ENCODE data around the gene PID1. TPM values are rescaled to one million over a fixed set of nuclear protein-coding genes. Genes with fewer than 3 reads are reported as not detected.
"Not testable (repeated sequence)": the region's sequence is repeated elsewhere in the genome, so short reads cannot be mapped to it uniquely, and the experiment has no call there.

Gene PID1
- polyA plus RNA-seq, 1 donor from 2014 or later: not detected

DNA sequence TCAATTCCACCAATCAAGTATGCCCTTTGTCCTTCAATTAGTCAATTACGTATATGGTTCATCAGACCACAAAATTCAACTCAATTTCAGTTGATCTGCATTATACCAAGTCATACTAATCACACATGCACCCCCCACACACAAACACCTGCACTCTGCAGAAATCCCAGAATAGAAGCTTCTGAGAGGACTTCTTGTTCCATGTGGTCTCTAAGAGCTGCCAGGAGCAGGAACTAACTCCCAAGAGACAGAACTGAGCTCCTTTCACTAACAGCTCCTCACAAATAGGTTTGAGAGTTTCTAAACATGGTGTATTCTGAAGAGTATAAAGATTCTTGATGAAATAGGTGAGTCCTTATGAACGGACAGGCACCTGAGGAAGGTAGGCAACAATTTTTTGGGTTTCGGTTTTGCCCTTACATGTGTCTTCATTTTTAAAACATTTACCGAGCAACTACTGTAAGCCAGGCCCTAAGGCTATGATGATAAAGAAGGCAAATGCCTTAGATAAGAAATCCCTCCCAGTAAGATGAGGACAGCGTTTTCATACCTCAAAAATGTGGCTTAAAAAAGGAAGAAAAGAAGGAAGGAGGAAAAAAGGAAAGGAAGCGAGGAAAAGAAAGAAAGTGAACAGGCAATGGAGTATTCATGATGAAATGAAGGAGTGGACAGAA lies 183.1 kb downstream of the PID1 start:
- H3K27me3 Mint-ChIP-seq: no peaks in the 10 kb centered on the region
- H3K9me3 Mint-ChIP-seq: no peaks in the 10 kb centered on the region
- no peak overlapping the region for H3K27ac Mint-ChIP-seq
- H3K36me3 Mint-ChIP-seq: no peaks in the 10 kb centered on the region
- no peaks in the 10 kb centered on the region for H3K4me1 Mint-ChIP-seq
- H3K4me3 Mint-ChIP-seq: no peak overlapping the region

DNA sequence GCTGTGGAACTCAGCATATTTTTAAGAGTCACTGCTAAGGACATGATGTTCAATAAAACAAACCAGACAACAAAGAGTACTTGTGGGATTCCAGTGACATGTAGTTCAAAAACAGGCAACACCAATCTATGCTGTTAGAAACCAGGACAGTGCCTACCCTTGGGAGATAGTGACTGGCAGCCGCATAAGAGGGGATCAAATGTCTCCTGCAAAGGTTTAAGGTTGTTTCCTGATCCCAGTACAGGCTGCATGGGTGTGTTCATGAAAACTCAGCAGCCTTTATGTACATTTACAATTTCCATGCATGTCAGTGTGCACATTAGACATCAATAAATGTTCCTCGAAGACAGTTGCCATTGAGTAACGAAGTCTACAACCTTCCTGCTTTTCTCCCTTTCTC lies 183.8 kb downstream of the PID1 start:
- no peak overlapping the region for H3K27ac Mint-ChIP-seq
- H3K4me1 Mint-ChIP-seq: no peaks in the 10 kb centered on the region
- H3K4me3 Mint-ChIP-seq: no peak overlapping the region
- H3K27me3 Mint-ChIP-seq: no peaks in the 10 kb centered on the region
- no peaks in the 10 kb centered on the region for H3K9me3 Mint-ChIP-seq
- H3K36me3 Mint-ChIP-seq: no peaks in the 10 kb centered on the region

DNA sequence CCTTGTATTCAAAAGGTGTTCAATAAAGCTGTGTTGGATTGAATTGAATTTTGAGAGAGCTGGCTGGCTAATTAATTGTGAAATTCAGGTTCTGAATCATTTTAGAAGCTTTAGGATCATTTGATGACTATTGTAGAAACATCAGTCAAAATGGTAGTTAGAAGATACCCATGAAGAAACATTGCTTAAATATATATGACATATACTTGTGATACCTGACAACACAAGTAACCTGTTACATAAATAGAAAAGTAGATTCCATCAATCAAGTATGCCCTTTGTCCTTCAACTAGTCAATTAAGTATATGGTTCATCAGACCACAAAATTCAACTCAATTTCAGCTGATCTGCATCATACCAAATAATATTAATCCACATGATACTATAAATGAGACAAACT lies 185.6 kb downstream of the PID1 start:
- H3K9me3 Mint-ChIP-seq: no peaks in the 10 kb centered on the region
- no peak overlapping the region for H3K27ac Mint-ChIP-seq
- H3K4me1 Mint-ChIP-seq: no peaks in the 10 kb centered on the region
- H3K27me3 Mint-ChIP-seq: no peaks in the 10 kb centered on the region
- no peaks in the 10 kb centered on the region for H3K36me3 Mint-ChIP-seq
- no peak overlapping the region for H3K4me3 Mint-ChIP-seq

DNA sequence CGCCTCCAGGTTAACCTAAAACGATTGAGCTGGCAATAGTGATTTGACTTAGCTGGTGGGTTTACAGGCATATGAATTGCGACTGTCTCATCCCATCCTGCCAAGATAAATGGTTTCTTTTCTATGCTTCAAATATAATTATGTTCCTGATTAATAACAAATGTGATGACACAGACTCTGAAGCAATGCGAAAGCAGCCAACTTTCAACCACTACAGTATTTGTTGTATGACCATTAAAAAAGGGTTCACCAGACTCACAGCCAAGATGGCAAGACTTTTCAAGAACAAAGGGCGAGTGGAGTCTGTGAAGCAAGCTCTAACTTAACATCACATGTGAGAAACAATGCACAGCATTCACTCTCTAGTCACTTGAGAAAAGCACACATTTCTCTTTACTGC lies 186.6 kb downstream of the PID1 start:
- Mint-ChIP-seq H3K4me3 (no peak overlapping the region), H3K27me3 (no peaks in the 10 kb centered on the region), H3K4me1 (no peaks in the 10 kb centered on the region), H3K9me3 (no peaks in the 10 kb centered on the region), H3K27ac (no peak overlapping the region), H3K36me3 (no peaks in the 10 kb centered on the region)

DNA sequence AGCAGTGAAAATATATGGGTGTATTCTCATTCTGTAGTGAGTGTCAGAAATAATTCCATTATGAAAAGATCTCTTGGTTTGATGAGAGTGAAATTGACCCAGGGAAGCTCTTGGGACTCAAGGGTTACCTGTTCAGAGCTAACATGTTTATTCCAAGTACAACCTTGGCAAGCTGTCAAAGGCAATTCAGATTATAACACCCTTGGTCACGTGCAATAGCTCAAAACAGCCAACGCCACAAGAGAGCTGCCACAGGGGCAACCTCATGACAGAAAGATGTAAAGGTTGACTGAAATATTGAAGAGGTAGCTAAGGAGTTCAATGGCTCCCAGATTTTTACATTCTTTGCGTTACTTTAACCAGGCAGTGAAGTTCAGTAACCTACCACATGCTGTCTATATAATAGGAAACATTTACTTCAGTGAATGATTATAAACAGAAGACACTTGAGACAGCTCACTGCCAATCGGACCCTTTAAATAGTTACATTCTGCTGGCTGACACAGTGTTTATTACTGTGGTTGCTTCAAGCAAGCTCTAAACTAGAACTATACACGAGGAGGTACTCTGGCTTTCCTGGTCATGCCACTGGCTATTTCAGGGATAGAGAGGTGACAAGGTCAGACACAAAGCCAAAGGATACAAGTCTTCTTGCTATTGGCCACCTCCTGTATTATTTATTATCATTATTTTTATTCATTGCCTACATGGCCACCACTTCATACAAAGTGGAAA lies 187.3 kb downstream of the PID1 start:
- no peaks in the 10 kb centered on the region for H3K36me3 Mint-ChIP-seq
- H3K27me3 Mint-ChIP-seq: no peaks in the 10 kb centered on the region
- no peak overlapping the region for H3K27ac Mint-ChIP-seq

DNA sequence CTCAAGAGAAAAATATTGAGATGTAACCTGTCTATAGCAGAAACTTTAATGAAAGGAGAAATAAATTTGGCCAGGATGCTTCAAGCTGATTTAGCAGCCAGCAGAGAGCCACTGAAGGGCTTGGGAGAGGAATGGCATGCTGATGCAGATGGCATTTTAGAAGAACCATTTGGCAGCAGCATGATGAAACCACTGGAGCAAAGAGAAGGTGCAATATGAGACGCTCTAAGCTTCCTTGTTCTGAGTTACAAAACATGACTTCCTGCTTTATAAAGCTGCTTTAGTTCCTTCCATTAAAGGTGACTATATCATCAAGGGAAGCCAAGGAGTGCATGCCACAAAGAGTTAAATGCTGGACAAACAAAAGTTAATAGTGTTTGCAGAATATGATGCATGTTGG lies 189.7 kb downstream of the PID1 start:
- Mint-ChIP-seq H3K27ac (no peak overlapping the region), H3K9me3 (peaks cover 0 to 2% (median 0%) of the 10 kb centered on the region in 3 donors), H3K4me3 (no peak overlapping the region), H3K27me3 (no peaks in the 10 kb centered on the region), H3K36me3 (no peaks in the 10 kb centered on the region), H3K4me1 (no peaks in the 10 kb centered on the region)

More for the DNA sequence above, 187.3 kb downstream of the PID1 start:
- Mint-ChIP-seq H3K4me3 (no peak overlapping the region), H3K4me1 (no peaks in the 10 kb centered on the region), H3K9me3 (no peaks in the 10 kb centered on the region)

DNA sequence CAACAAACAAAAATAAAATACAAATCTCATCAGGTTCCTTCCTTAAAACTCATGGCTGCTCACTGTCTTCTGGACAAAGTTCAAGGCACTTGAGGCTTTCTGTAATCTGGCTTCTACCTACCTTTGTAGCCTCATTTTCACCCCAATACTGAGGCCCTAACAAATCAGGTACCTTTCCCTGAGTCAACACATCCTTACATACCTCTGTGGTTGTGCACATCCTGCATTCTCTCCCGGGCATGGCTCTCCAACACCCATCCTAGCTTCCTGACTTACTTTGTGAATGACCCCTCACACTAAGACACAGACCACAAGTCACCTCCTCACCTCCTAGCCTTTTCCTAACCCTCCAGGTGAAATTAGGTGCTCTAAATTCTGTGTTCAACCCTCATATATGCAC lies 190.9 kb downstream of the PID1 start:
- H3K27ac Mint-ChIP-seq: no peak overlapping the region

DNA sequence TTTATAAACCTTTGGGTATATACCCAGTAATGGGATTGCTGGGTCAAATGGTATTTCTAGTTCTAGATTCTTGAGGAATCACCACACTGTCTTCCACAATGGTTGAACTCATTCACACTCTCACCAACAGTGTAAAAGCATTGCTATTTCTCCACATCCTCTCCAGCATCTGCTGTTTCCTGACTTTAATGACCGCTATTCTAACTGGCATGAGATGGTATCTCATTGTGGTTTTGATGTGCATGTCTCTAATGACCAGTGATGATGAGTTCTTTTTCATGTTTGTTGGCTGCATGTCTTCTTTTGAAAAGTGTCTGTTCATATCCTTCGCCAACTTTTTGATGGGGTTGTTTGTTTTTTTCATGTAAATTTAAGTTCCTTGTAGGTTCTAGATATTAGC lies 194.2 kb downstream of the PID1 start:
- H3K9me3 Mint-ChIP-seq: peaks cover 3 to 17% (median 8%) of the 10 kb centered on the region in 3 donors
- not testable (repeated sequence) for H3K4me3 Mint-ChIP-seq, H3K27ac Mint-ChIP-seq

More for the DNA sequence above, 190.9 kb downstream of the PID1 start:
- no peaks in the 10 kb centered on the region for H3K27me3 Mint-ChIP-seq
- no peak overlapping the region for H3K4me3 Mint-ChIP-seq
- H3K4me1 Mint-ChIP-seq: no peaks in the 10 kb centered on the region
- H3K9me3 Mint-ChIP-seq: peaks cover 3 to 11% (median 8%) of the 10 kb centered on the region in 3 donors
- peaks cover 3% of the 10 kb centered on the region for H3K36me3 Mint-ChIP-seq

DNA sequence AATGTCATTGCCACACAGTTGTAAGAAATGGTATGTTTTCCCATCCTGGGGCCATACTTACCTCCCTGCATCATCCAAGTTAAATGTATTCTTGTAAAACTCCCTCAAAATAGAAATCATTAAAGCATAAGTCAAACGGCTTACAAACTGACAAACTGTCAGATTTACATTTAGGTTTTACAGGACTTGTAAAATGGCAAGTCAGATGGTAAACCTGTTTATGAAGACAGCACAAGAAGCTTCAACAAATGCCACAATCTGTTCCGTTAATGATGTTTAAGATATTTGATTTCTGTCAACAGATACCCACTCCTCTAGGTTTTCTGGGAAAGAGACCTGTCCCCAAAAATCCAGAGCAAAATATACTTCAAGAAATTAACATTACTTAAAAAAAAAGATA lies 197.2 kb downstream of the PID1 start:
- Mint-ChIP-seq H3K4me1 (no peaks in the 10 kb centered on the region), H3K4me3 (no peak overlapping the region), H3K27ac (no peak overlapping the region), H3K9me3 (peaks cover 3 to 17% (median 8%) of the 10 kb centered on the region in 3 donors), H3K27me3 (no peaks in the 10 kb centered on the region), H3K36me3 (peaks cover 3% of the 10 kb centered on the region)

More for the DNA sequence above, 194.2 kb downstream of the PID1 start:
- not testable (repeated sequence) for H3K4me1 Mint-ChIP-seq, H3K36me3 Mint-ChIP-seq, H3K27me3 Mint-ChIP-seq

DNA sequence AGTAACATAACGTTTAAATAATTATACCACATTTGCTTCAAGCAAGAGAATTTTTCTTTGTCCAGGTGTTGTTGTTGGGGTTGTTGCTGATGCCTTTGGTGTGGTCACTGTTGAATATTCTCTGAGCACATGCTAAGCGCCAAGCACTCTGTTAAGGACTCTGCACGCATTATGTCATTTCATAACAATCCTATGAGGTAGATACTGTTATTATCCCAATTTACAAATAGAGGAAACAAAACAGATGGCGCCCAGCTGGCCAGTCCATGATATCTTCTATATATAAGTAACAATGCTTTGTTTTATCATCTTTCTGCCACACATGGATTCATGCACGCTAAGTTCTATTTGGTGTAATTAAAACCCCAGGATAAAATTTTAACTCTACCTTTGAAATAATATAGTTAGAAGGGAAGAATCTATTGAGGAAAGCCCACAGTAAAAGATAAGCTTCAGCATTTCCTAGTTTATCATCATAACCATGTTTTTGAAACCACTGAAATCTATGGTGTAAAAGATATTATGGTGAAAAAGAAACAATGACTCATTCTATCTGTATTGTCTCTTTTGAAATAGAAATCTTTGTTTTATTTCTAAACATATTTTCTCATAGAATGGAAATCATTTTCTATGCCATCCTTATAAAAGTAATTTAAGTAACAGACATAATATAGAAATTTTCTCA lies 199.7 kb downstream of the PID1 start:
- H3K36me3 Mint-ChIP-seq: peaks cover 3% of the 10 kb centered on the region
- no peak overlapping the region for H3K4me3 Mint-ChIP-seq
- H3K4me1 Mint-ChIP-seq: no peaks in the 10 kb centered on the region
- no peak overlapping the region for H3K27ac Mint-ChIP-seq
- H3K27me3 Mint-ChIP-seq: no peaks in the 10 kb centered on the region
- peaks cover 3 to 30% (median 6%) of the 10 kb centered on the region in 3 donors for H3K9me3 Mint-ChIP-seq

DNA sequence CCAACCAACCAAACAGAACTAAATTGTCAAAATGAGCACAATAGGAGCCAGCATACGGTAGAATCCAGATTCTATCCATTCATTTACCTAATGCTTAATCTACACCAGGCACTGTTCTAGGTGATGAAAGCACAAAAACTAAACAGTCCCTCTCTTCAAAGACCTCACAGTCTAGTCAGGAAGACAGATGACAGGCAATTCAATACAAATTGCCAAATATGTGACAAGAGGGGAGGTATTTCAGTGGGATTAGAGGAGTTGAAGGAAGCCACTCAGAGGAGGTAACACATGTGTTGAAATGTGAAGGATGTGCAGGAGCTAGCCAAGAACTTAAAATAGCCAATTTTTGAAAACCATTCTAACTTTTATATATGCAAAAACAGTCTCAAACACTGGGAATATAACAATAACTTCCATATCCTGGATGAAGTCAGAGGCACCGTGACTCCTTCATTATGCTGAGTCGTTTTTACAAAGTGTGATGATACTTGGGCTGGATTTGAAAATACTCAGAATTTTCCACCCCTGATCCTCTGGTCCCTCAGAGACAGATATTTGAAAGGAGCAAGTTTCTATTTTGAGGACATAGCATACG lies 204.9 kb downstream of the PID1 start:
- Mint-ChIP-seq H3K27me3 (no peaks in the 10 kb centered on the region), H3K27ac (no peak overlapping the region), H3K4me3 (no peak overlapping the region), H3K36me3 (no peaks in the 10 kb centered on the region), H3K4me1 (no peaks in the 10 kb centered on the region), H3K9me3 (peaks cover 0 to 28% (median 0%) of the 10 kb centered on the region in 3 donors)

DNA sequence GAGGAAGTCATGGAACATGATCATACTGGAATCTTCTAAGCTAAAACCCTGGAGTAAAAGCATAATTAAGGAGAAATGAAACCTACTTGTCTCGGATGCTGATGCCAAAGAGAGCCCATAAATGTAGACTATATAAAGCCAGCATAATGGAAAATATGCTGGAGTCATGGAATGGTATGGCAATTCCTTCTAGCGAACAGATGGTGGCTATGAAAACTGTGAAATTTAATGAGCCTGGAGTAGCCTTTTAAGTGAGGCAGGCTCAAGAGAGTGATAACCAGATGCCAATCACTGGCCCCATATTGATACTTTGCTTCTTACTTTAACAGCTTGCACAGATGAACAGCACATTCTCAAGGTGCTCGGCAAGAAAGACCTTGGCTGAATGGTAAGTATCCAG lies 206.3 kb downstream of the PID1 start:
- Mint-ChIP-seq H3K36me3 (no peaks in the 10 kb centered on the region), H3K9me3 (peaks cover 2 to 37% (median 5%) of the 10 kb centered on the region in 3 donors), H3K4me3 (no peak overlapping the region), H3K4me1 (no peaks in the 10 kb centered on the region), H3K27me3 (no peaks in the 10 kb centered on the region), H3K27ac (no peak overlapping the region)

DNA sequence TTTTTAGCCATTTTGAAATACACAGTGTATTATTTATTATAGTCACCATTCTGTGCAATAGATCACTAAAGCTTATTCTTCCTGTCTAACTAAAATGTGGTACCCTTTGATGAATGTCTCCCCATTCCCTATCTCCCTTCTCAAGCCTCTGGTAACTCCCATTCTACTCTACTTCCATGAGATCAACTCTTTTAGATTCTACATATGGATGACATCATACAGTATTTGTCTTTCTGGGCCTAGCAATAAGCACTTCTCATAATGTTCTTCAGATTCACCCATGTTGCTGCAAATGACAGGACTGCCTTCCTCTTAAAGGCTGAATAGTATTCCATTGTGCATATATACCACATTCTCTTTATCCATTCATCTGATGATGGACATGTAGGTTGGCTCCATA lies 210.9 kb downstream of the PID1 start:
- no peaks in the 10 kb centered on the region for H3K4me1 Mint-ChIP-seq
- no peak overlapping the region for H3K4me3 Mint-ChIP-seq
- no peaks in the 10 kb centered on the region for H3K27me3 Mint-ChIP-seq
- H3K27ac Mint-ChIP-seq: no peak overlapping the region
- no peaks in the 10 kb centered on the region for H3K36me3 Mint-ChIP-seq
- peaks cover 2 to 24% (median 5%) of the 10 kb centered on the region in 3 donors for H3K9me3 Mint-ChIP-seq

DNA sequence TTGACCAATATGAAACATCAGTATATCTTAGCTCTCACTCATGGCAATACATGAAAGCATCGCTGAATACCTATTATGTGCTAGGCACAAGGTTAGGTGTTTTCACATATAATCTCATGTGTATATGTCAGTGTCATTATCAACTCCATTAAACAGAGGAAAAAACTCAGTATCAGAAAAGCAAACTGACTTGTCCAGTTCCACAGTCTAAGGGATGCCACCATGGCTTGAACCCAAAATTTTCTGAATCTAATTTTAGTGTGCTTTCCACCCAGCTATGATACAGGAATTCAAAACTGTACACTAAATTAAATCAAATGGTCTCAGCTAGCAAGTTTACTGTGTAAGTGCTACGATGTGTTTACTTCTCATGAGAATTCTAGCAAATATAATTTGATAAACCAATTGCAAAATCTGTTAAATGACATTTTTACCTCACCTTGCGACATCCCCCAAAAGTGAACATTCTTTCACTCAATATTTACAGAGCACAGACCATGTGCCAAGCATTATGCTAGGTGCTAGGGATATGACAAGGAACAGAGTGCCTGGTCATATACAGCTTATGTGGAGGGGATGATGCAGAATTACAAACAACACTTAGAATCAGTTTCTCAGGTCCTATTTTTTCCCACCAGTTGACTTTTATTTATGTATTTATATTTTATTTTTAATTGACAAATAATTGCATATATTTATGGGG lies 211.6 kb downstream of the PID1 start:
- H3K27me3 Mint-ChIP-seq: no peaks in the 10 kb centered on the region
- no peak overlapping the region for H3K4me3 Mint-ChIP-seq
- H3K36me3 Mint-ChIP-seq: no peaks in the 10 kb centered on the region
- no peaks in the 10 kb centered on the region for H3K4me1 Mint-ChIP-seq
- peaks cover 2 to 24% (median 5%) of the 10 kb centered on the region in 3 donors for H3K9me3 Mint-ChIP-seq
- H3K27ac Mint-ChIP-seq: no peak overlapping the region

All from IgD-negative memory B cell (primary cell).